Esophagus squamous epithelium (tissue), 5 donors: Measurements from ENCODE around the gene CTNS. TPM values are rescaled to one million over a fixed set of nuclear protein-coding genes. Genes with fewer than 3 reads are reported as not detected.
A peak's percentile ranks its signal among the peaks of the same experiment; 100 is the strongest.

Source experiments
- DNase-seq: peaks from one replicate; lab custom pipeline; 2025; lab: John Stamatoyannopoulos, UW
- H3K27ac ChIP-seq, 4 donors: fragments of 200-600 bp; sonication (generic); one replicate each; pipeline ENCODE4 v1.5.1; 2016 to 2019; ENCODE audit warnings: mild to moderate bottlenecking in 1 of 4
- H3K27me3 ChIP-seq, 4 donors: fragments of 200-600 bp; sonication (generic); 1 replicate in 3 of 4; 2 replicates in 1 of 4; pipeline versions ENCODE4 v1.5.1 to v1.6.0; 2017 to 2021; ENCODE audit warnings: antibody characterized with exemption in 1 of 4
- H3K36me3 ChIP-seq, 3 donors: fragments of 200-600 bp; sonication (generic); one replicate each; pipeline ENCODE4 v1.5.1; 2016 to 2019
- H3K4me1 ChIP-seq, 3 donors: fragments of 200-600 bp; sonication (generic); one replicate each; pipeline ENCODE4 v1.5.1; 2017 to 2019
- H3K4me3 ChIP-seq, 4 donors: fragments of 200-600 bp; sonication (generic); 1 replicate in 3 of 4; 2 replicates in 1 of 4; pipeline ENCODE4 v1.5.1; 2016 to 2019; ENCODE audit warnings: mild to moderate bottlenecking in 2 of 4, moderate library complexity in 1 of 4
- H3K9me3 ChIP-seq, 3 donors: fragments of 200-600 bp; sonication (generic); one replicate each; pipeline ENCODE4 v1.5.1; 2016 to 2019
- CTCF ChIP-seq, 6 experiments: fragments of 450-650 bp in 4 of 6; fragments of 200-600 bp in 2 of 6; sonication (generic) in 2 of 6; IDR thresholded peaks; one replicate each; pipeline ENCODE4 v1.5.1; 2016 to 2019; ENCODE audit warnings: antibody characterized with exemption in 6 of 6, mild to moderate bottlenecking in 4 of 6, moderate library complexity in 4 of 6
- POLR2A ChIP-seq, 4 donors: fragments of 450-650 bp; IDR thresholded peaks; one replicate each; pipeline ENCODE4 v1.6.1; 2017; ENCODE audit warnings: antibody characterized with exemption in 4 of 4, mild to moderate bottlenecking in 4 of 4, moderate library complexity in 3 of 4
- WGBS, 2 donors: methylation state at CpG; one replicate each; pipeline ENCODE4 v1.1.5; 2018; 5-methylcytosine and 5-hydroxymethylcytosine counted together
- intact Hi-C: fragments of 100-400 bp; cut with DNase I; formaldehyde crosslinking; loops from one replicate; pipeline ENCODE4 v1.15.0; 2022
- total RNA-seq, 4 donors: library from RNA; depleted of rRNA; stranded (reverse); fragments of >200 nt; gene quantifications; one replicate each; pipeline ENCODE4 v1.1.0, GENCODE V29; 2016
- donor health status: DM: yes; HTN: yes; CAD: no.

CTNS gene
- total RNA-seq, 4 donors from 2014 or later, result 5.9 to 14.3 (median 9.8) TPM

DNA sequence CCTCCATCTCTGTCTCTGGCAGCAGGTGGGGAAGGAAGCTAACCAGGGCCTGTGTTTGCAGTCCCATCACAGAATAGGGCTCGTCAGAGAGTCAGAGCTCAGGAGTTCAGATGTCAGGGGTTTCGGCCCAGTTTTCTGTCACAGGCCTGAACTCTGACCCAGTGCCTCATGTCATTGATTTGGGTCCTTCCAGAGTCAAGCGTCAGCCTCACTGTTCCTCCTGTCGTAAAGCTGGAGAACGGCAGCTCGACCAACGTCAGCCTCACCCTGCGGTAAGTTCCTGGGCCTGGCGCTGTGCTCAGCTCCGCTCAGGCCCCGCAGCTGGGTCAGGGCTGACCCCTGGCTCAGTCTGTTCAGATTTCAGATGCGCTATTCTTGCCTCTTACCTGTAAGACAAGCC is 10.7 kb downstream of the CTNS start:
- no peaks in the 10 kb centered on the region for H3K4me1 ChIP-seq
- no peak overlapping the region for H3K4me3 ChIP-seq
- peaks cover 0 to 65% (median 0%) of the 10 kb centered on the region in 3 donors for H3K36me3 ChIP-seq
- no peaks in the 10 kb centered on the region for H3K9me3 ChIP-seq
- no peak for DNase-seq
- intact Hi-C loops, result no loop called here
- no peak for TF ChIP-seq CTCF (IDR thresholded peaks at IDR 0.05)
- TF ChIP-seq POLR2A (IDR thresholded peaks at IDR 0.05), result no peak
- H3K27me3 ChIP-seq, result no peaks in the 10 kb centered on the region
- 78 to 100% methylated on average over 2 to 8 of the region's 12 CpGs for WGBS, 2 donors
- H3K27ac ChIP-seq, result no peak overlapping the region

- WGBS, 2 donors, result 58 to 60% methylated on average over 17 to 20 of the region's 20 CpGs
- H3K36me3 ChIP-seq, result peaks cover 0 to 58% (median 0%) of the 10 kb centered on the region in 3 donors
- H3K4me3 ChIP-seq, result no peak overlapping the region
- no peak for DNase-seq
- H3K9me3 ChIP-seq, result no peaks in the 10 kb centered on the region
- intact Hi-C loops, result no loop called here
- no peaks in the 10 kb centered on the region for H3K27me3 ChIP-seq
- TF ChIP-seq CTCF (IDR thresholded peaks at IDR 0.05) (peak in 5 of 6 experiments; percentile 26 to 68 (median 29)), POLR2A (IDR thresholded peaks at IDR 0.05) (no peak)
- no peak overlapping the region for H3K27ac ChIP-seq
- H3K4me1 ChIP-seq, result no peaks in the 10 kb centered on the region
These were observed 11.4 kb downstream of the CTNS start for GRCh38 chr17:3647769-3648555.

DNA sequence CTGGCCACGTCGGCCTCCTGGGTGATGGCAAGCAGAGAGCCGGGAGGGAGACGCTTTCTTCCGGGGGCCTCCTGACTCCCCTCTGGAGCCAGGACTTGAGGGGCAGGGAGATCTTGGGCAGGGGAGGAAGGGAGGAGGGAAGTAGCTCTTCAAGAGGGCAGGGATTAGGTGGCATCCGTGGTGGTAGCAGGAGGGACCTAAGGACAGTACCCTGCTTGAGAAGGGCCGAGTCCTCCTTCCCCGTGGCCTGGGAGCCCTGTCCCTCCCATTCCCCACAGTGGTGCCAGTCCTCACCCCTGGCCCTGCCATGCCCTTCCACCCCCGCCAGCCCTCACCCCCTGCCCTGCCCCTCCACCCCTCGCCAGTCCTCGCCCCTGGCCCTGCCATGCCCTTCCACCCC is 19.2 kb downstream of the CTNS start:
- no peak for DNase-seq

DNA sequence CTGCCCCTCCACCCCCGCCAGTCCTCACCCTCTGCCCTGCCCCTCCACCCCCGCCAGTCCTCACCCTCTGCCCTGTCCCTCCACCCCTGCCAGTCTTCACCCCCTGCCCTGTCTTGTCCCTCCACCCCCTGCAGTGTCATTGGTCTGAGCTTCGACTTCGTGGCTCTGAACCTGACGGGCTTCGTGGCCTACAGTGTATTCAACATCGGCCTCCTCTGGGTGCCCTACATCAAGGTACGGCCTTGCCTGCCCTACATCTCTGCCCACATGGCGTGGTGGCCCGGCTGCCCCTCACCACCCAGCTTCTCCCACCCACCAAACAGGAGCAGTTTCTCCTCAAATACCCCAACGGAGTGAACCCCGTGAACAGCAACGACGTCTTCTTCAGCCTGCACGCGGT is 19.8 kb downstream of the CTNS start:
- peaks cover 23 to 50% (median 27%) of the 10 kb centered on the region in 3 donors for H3K4me1 ChIP-seq
- H3K27me3 ChIP-seq, result no peaks in the 10 kb centered on the region
- H3K9me3 ChIP-seq, result no peaks in the 10 kb centered on the region
- no peak for DNase-seq
- intact Hi-C loops, result no loop called here
- no peak overlapping the region for H3K4me3 ChIP-seq
- TF ChIP-seq POLR2A (IDR thresholded peaks at IDR 0.05), result no peak
- no peak overlapping the region for H3K27ac ChIP-seq
- peaks cover 0 to 15% (median 5%) of the 10 kb centered on the region in 3 donors for H3K36me3 ChIP-seq
- 100% methylated on average over 1 of the region's 16 CpGs; no CpG with 5 or more reads in 1 of the 2 donors for WGBS, 2 donors

More for the DNA sequence above, 19.2 kb downstream of the CTNS start:
- peaks cover 0 to 9% (median 0%) of the 10 kb centered on the region in 3 donors for H3K36me3 ChIP-seq
- H3K27me3 ChIP-seq, result no peaks in the 10 kb centered on the region
- no peak overlapping the region for H3K4me3 ChIP-seq
- intact Hi-C loops, result no loop called here
- 64 to 85% methylated on average over 6 of the region's 11 CpGs for WGBS, 2 donors
- peaks cover 23 to 44% (median 27%) of the 10 kb centered on the region in 3 donors for H3K4me1 ChIP-seq
- no peak overlapping the region for H3K27ac ChIP-seq
- no peaks in the 10 kb centered on the region for H3K9me3 ChIP-seq
- TF ChIP-seq CTCF (IDR thresholded peaks at IDR 0.05) (no peak), POLR2A (IDR thresholded peaks at IDR 0.05) (no peak)

DNA sequence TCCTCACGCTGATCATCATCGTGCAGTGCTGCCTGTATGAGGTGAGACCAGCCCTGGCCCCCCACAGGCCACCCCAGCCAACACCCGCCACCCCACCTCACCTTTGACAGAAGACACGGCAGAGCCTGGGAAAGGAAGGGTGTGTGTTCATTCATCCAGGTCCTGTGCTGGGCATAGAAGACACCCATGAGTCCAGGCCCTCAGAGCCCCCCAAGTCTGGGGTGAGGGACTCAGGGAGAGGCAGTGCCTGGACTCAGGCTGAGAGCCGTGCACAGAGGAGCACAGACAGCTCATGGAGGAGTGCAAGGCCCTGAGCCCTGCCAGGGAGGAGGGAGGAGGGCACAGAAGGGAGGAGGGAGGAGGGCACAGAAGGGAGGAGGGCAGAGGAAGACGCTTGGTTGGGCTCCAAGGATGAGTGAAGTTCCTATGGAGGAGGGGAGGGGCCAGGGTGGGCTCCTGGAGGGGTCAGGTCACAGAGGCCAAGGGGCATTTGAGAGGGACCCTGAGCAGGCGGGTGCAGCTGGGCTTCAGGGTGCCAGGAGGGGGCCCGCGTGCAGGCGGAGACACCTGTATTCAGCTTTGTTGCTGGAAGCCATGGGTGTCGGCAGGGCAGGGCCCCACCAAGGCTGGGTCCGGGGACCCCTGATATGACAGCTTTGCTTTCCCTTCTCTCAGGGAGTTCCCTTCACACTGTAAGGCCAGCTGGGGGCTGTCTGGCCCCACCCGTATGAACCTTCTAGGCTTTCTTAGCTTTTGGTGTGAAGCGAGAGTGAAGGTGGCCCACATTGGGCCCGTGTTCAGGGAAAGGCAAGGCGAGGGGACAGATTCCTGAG is 20.4 kb downstream of the CTNS start:
- Histone ChIP-seq H3K9me3 (no peaks in the 10 kb centered on the region), H3K36me3 (peaks cover 0 to 21% (median 8%) of the 10 kb centered on the region in 3 donors), H3K27me3 (no peaks in the 10 kb centered on the region), H3K27ac (no peak overlapping the region), H3K4me3 (no peak overlapping the region), H3K4me1 (peaks cover 23 to 53% (median 27%) of the 10 kb centered on the region in 3 donors)
- 74 to 84% methylated on average over 6 to 8 of the region's 16 CpGs for WGBS, 2 donors
- no peak for DNase-seq
- TF ChIP-seq POLR2A (IDR thresholded peaks at IDR 0.05) (no peak), CTCF (IDR thresholded peaks at IDR 0.05) (no peak)
- intact Hi-C loops, result no loop called here
